H9 (cell line): ENCODE results near the gene ZDHHC19. TPM values are rescaled to one million over a fixed set of nuclear protein-coding genes. Genes with fewer than 3 reads are reported as not detected.

Experiments
- DNase-seq: peaks from one replicate; pipeline ENCODE4 v3.0.0-alpha.2; 2017
- H2AFZ ChIP-seq: one replicate; pipeline ENCODE4 v1.6.1; 2013; ENCODE audit warnings: mild to moderate bottlenecking, low read length, control low read depth, moderate library complexity
- H2AK5ac ChIP-seq: 2 replicates; pipeline ENCODE4 v1.6.1; 2013; ENCODE audit warnings: low read length, control low read depth, mixed read lengths; ENCODE audit not compliant: insufficient read length
- H2BK120ac ChIP-seq: one replicate; pipeline ENCODE4 v1.6.1; 2013; ENCODE audit warnings: low read depth, mild to moderate bottlenecking, low read length, control low read depth, inconsistent platforms; ENCODE audit not compliant: poor library complexity, severe bottlenecking
- H2BK12ac ChIP-seq: 2 replicates; pipeline ENCODE4 v1.6.1; 2013; ENCODE audit warnings: low read length, control low read depth, mixed read lengths, low read depth; ENCODE audit not compliant: insufficient read length
- H2BK15ac ChIP-seq: 2 replicates; pipeline ENCODE4 v1.6.1; 2013; ENCODE audit warnings: low read depth, low read length, control low read depth
- H2BK20ac ChIP-seq: one replicate; pipeline ENCODE4 v1.6.1; 2013; ENCODE audit warnings: low read depth, mild to moderate bottlenecking, low read length, control low read depth, inconsistent platforms; ENCODE audit not compliant: poor library complexity, severe bottlenecking
- H2BK5ac ChIP-seq: 2 replicates; pipeline ENCODE4 v1.6.1; 2013; ENCODE audit warnings: low read length, control low read depth, mixed read lengths; ENCODE audit not compliant: insufficient read length
- H3K14ac ChIP-seq: 2 replicates; pipeline ENCODE4 v1.6.1; 2013; ENCODE audit warnings: low read length, control low read depth; ENCODE audit not compliant: insufficient read depth
- H3K18ac ChIP-seq: 2 replicates; pipeline ENCODE4 v1.6.1; 2013; ENCODE audit warnings: low read depth, mild to moderate bottlenecking, mixed read lengths, low read length, control low read depth; ENCODE audit not compliant: insufficient read length
- H3K23ac ChIP-seq: 2 replicates; pipeline ENCODE4 v1.6.1; 2013; ENCODE audit warnings: low read length, control low read depth, mixed read lengths, low read depth; ENCODE audit not compliant: insufficient read length
- H3K23me2 ChIP-seq: 2 replicates; pipeline ENCODE4 v1.6.1; 2013; ENCODE audit warnings: low read depth, mild to moderate bottlenecking, mixed read lengths, low read length, control low read depth; ENCODE audit not compliant: insufficient read length, poor library complexity, severe bottlenecking
- H3K27ac ChIP-seq: 2 replicates; pipeline ENCODE4 v1.5.1; 2013; ENCODE audit warnings: low read length, control low read depth, mixed read lengths, low read depth; ENCODE audit not compliant: insufficient read length
- H3K27me3 ChIP-seq: 2 replicates; pipeline ENCODE4 v1.6.1; 2013; ENCODE audit warnings: low read length, control low read depth, inconsistent platforms; ENCODE audit not compliant: insufficient read depth
- H3K4ac ChIP-seq: 2 replicates; pipeline ENCODE4 v1.6.1; 2013; ENCODE audit warnings: low read depth, mild to moderate bottlenecking, control low read depth, inconsistent platforms, low read length, moderate library complexity
- H3K4me1 ChIP-seq: 2 replicates; pipeline ENCODE4 v1.6.1; 2013; ENCODE audit warnings: low read length, control low read depth, inconsistent platforms; ENCODE audit not compliant: insufficient read depth
- H3K4me2 ChIP-seq: 2 replicates; pipeline ENCODE4 v1.6.1; 2013; ENCODE audit warnings: low read length, control low read depth, mixed read lengths; ENCODE audit not compliant: insufficient read length, insufficient read depth
- H3K56ac ChIP-seq: 2 replicates; pipeline ENCODE4 v1.6.1; 2013; ENCODE audit warnings: low read depth, mild to moderate bottlenecking, mixed read lengths, low read length, control low read depth; ENCODE audit not compliant: insufficient read length
- H3K79me1 ChIP-seq: 2 replicates; pipeline ENCODE4 v1.6.1; 2013; ENCODE audit warnings: low read depth, mild to moderate bottlenecking, moderate library complexity, low read length, control low read depth, inconsistent platforms; ENCODE audit not compliant: insufficient read depth, poor library complexity, severe bottlenecking
- H3K79me2 ChIP-seq: 2 replicates; pipeline ENCODE4 v1.6.1; 2013; ENCODE audit warnings: low read length, control low read depth, inconsistent platforms; ENCODE audit not compliant: insufficient read depth
- H3K9ac ChIP-seq: 2 replicates; pipeline ENCODE4 v1.6.1; 2013; ENCODE audit warnings: low read length, control low read depth, mixed read lengths; ENCODE audit not compliant: insufficient read length; ENCODE audit errors: extremely low read depth
- H3K9me3 ChIP-seq: one replicate; pipeline ENCODE4 v1.6.1; 2013; ENCODE audit warnings: low read depth, low read length, inconsistent platforms; ENCODE audit not compliant: control insufficient read depth
- H3T11ph ChIP-seq: one replicate; pipeline ENCODE4 v1.6.1; 2013; ENCODE audit warnings: mild to moderate bottlenecking, low read length, control low read depth, inconsistent platforms
- H4K20me1 ChIP-seq: one replicate; pipeline ENCODE4 v1.6.1; 2013; ENCODE audit not compliant: control insufficient read depth, insufficient read length, insufficient read depth
- H4K5ac ChIP-seq: 2 replicates; pipeline ENCODE4 v1.6.1; 2013; ENCODE audit warnings: low read depth, mild to moderate bottlenecking, mixed read lengths, low read length, control low read depth; ENCODE audit not compliant: insufficient read length
- H4K8ac ChIP-seq: replicated peaks from 2 replicates; pipeline ENCODE4 v1.6.1; 2013; ENCODE audit warnings: low read length, control low read depth, mixed read lengths, low read depth; ENCODE audit not compliant: insufficient read length
- H4K91ac ChIP-seq: 2 replicates; pipeline ENCODE4 v1.6.1; 2013; ENCODE audit warnings: low read depth, mild to moderate bottlenecking, moderate library complexity, mixed read lengths, low read length, control low read depth; ENCODE audit not compliant: insufficient read length
- H3K27ac Mint-ChIP-seq, 3 experiments: 2 replicates in 2 of 3; 3 replicates in 1 of 3; pipeline ENCODE4 v1.8.0; 2020 to 2021; ENCODE audit warnings: mixed read lengths in 3 of 3, mild to moderate bottlenecking in 1 of 3, moderate library complexity in 1 of 3
- H3K27me3 Mint-ChIP-seq: 2 replicates; pipeline ENCODE4 v1.8.0; 2021; ENCODE audit warnings: low read depth, mild to moderate bottlenecking, moderate library complexity, mixed read lengths
- H3K36me3 Mint-ChIP-seq, 3 experiments: 2 replicates in 2 of 3; 3 replicates in 1 of 3; pipeline ENCODE4 v1.8.0; 2020 to 2021; ENCODE audit warnings: low read depth in 3 of 3, mixed read lengths in 3 of 3; ENCODE audit not compliant: insufficient read depth in 1 of 3
- H3K4me1 Mint-ChIP-seq, 2 experiments: 2 replicates each; pipeline ENCODE4 v1.8.0; 2020; ENCODE audit warnings: mixed read lengths in 2 of 2
- H3K4me3 Mint-ChIP-seq, 2 experiments: 2 replicates in 1 of 2; 3 replicates in 1 of 2; pipeline ENCODE4 v1.8.0; 2020 to 2021; ENCODE audit warnings: mild to moderate bottlenecking in 2 of 2, mixed read lengths in 2 of 2, moderate library complexity in 1 of 2
- H3K9me3 Mint-ChIP-seq, 2 experiments: 2 replicates in 1 of 2; 3 replicates in 1 of 2; pipeline ENCODE4 v1.8.0; 2020; ENCODE audit warnings: mild to moderate bottlenecking in 2 of 2, mixed read lengths in 2 of 2, moderate library complexity in 1 of 2
- CTCF ChIP-seq: fragments of 200-600 bp; sonication (generic); conservative IDR thresholded peaks from 3 replicates; pipeline ENCODE4 v1.8.0; 2021; ENCODE audit warnings: antibody characterized with exemption, mild to moderate bottlenecking
- WGBS: extraction: QIAGEN DNeasy Blood & Tissue Kit; methylation state at CpG from one replicate; pipeline ENCODE4 v1.1.7; 2013; ENCODE audit warnings: missing lambda C conversion rate, low lambda C conversion rate, mixed read lengths; ENCODE audit not compliant: insufficient read length; ENCODE audit errors: extremely low coverage; 5-methylcytosine and 5-hydroxymethylcytosine counted together
- total RNA-seq: library from RNA; stranded (reverse); gene quantifications from 2 replicates; pipeline ENCODE4 v1.2.1, GENCODE V29; 2021

Gene ZDHHC19
- total RNA-seq, 1 experiment from 2014 or later, result 2.2 TPM

DNA sequence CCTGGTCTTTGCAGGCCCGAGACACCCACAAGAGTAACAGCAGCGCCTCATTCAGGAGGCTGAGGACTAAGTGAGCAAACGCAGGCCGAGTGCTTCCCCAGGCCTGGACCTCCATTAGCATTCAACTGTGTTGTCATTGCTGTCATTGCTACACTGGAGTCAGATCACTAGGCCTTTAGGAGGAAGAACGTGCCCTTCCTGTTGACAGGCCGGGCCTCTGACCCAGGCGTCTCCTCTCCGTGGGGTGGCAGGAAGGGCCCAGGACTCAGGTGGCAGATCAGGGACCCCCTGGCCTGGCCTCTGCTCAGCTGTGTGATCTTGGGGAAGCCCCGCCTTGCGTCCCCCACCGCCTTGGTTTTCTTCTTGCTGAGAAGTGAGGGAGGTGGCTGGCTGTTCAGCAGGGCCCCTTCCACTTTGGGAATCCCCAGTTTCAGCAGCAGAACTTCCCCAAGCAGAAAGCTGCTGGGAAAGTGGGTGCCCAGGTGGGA is 19.1 kb downstream of the ZDHHC19 start:
- no peaks in the 10 kb centered on the region for H3K4me1 ChIP-seq
- no peak overlapping the region for H3K4me2 ChIP-seq
- H2BK5ac ChIP-seq, result no peak overlapping the region
- H3K9ac ChIP-seq, result no peak overlapping the region
- H2AFZ ChIP-seq, result no peak overlapping the region
- no peak overlapping the region for H3K23ac ChIP-seq
- no peak overlapping the region for H3K4me3 Mint-ChIP-seq
- no peaks in the 10 kb centered on the region for H3K79me1 ChIP-seq
- no peak overlapping the region for H3K56ac ChIP-seq
- no peaks in the 10 kb centered on the region for H4K20me1 ChIP-seq
- no peak overlapping the region for H3K4ac ChIP-seq
- DNase-seq, result peak; percentile 68
- no peak overlapping the region for H4K5ac ChIP-seq
- H3K79me2 ChIP-seq, result no peaks in the 10 kb centered on the region
- no peaks in the 10 kb centered on the region for H3K23me2 ChIP-seq
- 0 out of 7 replicates have a peak overlapping the region, but pooled peaks of 1 of the 3 experiments have one; percentile 87 for H3K27ac Mint-ChIP-seq
- H2BK20ac ChIP-seq, result no peak overlapping the region
- H3K18ac ChIP-seq, result no peak overlapping the region
- H3K9me3 Mint-ChIP-seq, result no peaks in the 10 kb centered on the region
- H3T11ph ChIP-seq, result no peak overlapping the region
- H2BK12ac ChIP-seq, result no peak overlapping the region
- H3K27ac ChIP-seq, result no peak overlapping the region
- H3K4me1 Mint-ChIP-seq, result peaks cover 7 to 16% of the 10 kb centered on the region in 2 experiments
- H2BK120ac ChIP-seq, result no peak overlapping the region
- H4K91ac ChIP-seq, result no peak overlapping the region
- H3K14ac ChIP-seq, result no peak overlapping the region
- H2AK5ac ChIP-seq, result no peak overlapping the region
- no CpG with 5 or more reads among the region's 11 CpGs for WGBS
- TF ChIP-seq CTCF, result peak; percentile 61
- H3K27me3 Mint-ChIP-seq, result no peaks in the 10 kb centered on the region
- H4K8ac ChIP-seq, result no peak overlapping the region
- H3K27me3 ChIP-seq, result no peaks in the 10 kb centered on the region
- no peaks in the 10 kb centered on the region for H3K36me3 Mint-ChIP-seq
- H2BK15ac ChIP-seq, result no peak overlapping the region
- no peaks in the 10 kb centered on the region for H3K9me3 ChIP-seq
